ENCODE data around the gene SLC17A3.

DNA sequence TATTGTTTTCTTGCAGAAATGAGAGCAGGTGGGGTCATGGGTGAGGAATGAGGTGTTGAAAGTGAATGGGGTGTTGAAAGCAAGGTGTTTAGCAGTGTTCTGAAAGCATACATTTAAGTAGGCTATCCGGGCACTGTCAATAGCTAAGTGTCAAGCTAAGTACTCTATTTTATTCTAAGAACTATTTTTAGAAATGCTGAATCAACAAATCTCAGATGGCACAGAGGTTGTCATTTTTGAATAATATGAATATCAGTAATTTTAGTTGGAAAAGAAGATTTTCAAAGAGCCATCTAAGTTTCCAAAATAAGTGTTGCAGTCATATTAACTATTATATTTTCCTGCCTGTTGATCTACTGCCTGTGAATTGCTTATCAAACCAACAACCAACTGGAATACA lies 21.7 kb upstream of the SLC17A3 start:
- no peak for TF ChIP-seq CTCF (IDR thresholded peaks at IDR 0.05; ENCODE audit: insufficient read depth, low read length, poor library complexity, severe bottlenecking)
- TF ChIP-seq EZH2phosphoT487 (conservative IDR thresholded peaks at IDR 0.05; ENCODE audit: low read length): no peak

All from SU-DHL-6 (cell line).